ENCODE data around the gene CAPN9.

CAPN9 gene

GRCh38 chr1:230770317-230770716 is 23.1 kb downstream of the CAPN9 start:
- DNase-seq (ENCODE audit: low spot score) = no peak
- TF ChIP-seq, protein P1, sequence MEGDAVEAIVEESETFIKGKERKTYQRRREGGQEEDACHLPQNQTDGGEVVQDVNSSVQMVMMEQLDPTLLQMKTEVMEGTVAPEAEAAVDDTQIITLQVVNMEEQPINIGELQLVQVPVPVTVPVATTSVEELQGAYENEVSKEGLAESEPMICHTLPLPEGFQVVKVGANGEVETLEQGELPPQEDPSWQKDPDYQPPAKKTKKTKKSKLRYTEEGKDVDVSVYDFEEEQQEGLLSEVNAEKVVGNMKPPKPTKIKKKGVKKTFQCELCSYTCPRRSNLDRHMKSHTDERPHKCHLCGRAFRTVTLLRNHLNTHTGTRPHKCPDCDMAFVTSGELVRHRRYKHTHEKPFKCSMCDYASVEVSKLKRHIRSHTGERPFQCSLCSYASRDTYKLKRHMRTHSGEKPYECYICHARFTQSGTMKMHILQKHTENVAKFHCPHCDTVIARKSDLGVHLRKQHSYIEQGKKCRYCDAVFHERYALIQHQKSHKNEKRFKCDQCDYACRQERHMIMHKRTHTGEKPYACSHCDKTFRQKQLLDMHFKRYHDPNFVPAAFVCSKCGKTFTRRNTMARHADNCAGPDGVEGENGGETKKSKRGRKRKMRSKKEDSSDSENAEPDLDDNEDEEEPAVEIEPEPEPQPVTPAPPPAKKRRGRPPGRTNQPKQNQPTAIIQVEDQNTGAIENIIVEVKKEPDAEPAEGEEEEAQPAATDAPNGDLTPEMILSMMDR (IDR thresholded peaks at IDR 0.05; ENCODE audit: extremely low read depth, missing control alignments) = no peak

DNA sequence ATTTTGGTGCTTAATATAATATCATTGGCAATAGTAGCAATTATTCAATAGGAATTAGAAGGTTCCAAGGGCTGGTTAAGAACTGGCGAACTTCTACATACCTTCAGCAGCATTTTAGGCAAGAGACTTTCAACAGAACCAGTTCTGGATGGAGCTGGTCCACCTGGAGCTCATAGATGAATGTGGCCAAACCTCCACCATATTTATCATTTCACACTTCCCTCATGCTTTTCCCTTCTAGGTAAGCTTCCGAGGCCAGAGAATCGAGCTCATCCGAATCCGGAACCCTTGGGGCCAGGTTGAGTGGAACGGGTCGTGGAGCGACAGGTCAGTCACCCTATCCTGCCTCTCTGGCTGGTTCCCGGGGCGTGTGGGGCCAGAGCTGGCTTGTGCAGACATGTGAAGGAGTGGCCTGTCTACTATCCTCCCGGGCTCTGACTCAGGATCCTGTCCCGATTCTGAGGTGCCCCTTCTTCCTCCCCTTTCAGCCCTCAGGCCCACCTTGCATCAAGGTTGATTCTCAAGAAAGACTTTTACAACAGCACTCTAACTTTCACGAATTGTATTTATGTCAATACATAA is 24.7 kb downstream of the CAPN9 start:
- no peak for DNase-seq (ENCODE audit: low spot score)
- TF ChIP-seq, protein P1 (IDR thresholded peaks at IDR 0.05; ENCODE audit: extremely low read depth, missing control alignments) = no peak

DNA sequence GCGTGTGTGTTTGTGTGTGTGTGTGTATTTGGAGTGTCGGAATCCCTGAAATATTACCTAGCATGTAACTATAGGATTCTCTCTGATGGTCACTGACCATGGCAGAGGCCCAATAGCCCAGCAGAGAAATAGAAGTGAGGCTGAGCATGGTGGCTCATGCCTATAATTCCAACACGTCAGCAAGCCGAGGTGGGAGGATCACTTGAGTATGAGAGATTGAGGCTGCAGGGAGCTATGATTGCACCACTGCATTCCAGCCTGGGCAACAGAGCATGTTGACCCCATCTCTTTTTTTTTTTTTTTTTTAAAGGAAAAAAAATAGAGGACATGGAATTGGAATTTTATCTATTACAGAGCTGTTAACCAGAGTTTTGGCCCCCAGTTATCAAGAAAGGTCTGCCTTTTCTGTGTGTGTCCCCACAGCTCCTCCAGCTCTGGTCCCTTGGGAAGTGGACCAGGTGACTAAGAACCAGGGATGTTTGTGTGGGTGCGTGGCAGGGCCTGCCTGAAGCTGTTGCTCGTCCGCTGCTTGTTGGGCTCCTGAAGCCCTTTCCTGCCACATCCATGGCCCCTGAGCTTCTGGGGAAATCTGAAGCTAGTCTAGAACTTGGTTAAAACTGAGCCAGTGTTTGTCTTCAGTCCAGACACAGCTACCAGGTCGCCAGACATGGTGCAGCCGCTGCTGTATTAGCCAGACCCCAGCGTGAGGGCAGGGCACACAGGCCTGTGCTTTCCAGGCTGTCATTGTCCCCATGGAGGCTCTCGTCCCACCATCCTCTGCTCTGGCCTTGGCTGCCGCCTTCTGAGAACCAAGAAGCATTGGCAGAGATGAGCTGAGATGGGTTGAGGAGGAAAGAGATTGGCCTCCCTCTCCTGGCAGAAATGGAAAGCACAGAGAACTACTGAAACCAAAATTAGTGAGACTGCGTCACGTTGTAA is 25.5 kb downstream of the CAPN9 start:
- DNase-seq (ENCODE audit: low spot score) = no peak
- TF ChIP-seq, protein P1 (IDR thresholded peaks at IDR 0.05; ENCODE audit: extremely low read depth, missing control alignments) = no peak

DNA sequence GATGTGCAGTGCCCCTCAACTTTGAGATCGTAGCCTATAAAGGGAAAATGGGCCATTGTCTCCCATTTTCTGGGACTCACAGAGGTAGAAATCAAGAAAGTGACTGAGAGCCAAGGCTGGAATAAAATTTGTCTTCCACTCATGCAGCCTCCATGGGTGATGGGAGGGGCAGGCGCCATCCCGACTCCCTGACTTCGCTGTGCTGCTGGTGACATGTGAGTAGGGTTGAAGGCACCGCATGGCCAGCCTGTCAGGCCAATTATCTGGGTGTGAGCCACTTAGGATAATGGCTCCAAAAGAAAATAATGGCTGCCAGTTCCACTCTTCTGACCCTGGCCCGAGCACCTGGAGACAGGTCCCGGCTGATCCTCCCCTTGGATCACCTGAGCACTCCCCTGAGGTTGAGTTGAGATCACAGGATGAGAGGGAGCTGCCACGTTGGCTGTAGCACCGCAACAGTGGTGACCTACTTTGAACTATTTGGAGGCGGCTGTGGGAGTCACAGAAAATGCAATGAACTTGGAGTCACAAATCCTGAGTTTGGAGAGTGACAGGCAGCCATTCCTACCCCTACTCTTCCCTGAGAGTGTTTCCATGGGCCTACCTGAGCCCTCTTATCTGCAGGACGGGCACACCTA is 26.3 kb downstream of the CAPN9 start:
- TF ChIP-seq, protein P1 (IDR thresholded peaks at IDR 0.05; ENCODE audit: extremely low read depth, missing control alignments) = no peak
- no peak for DNase-seq (ENCODE audit: low spot score)

DNA sequence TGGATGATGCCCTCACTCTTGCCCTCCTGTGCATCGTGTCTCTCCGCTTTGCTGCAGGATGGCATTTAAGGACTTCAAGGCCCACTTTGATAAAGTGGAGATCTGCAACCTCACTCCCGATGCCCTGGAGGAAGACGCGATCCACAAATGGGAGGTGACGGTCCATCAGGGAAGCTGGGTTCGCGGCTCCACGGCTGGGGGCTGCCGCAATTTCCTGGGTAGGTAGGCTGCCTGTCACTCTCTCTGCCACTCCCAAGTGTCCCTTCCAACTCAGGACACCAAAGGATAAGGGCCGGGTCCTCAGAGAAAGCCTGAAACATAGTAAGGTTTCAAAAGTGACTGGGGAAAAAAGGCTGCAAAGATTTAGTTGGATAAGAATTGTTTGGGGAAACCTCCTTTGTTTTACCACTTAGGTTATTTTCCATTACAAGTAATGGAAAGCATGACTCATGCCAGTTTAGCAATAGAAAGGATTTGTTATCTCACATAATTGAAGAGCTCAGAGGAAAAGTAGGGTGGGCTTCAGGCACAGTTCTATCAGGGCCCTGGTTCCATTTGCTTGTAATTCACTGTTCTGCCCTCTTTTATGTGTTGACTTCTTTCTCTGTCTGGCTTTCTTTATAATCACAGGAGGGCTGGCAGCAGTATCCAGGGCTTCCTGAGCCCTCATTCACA is 31.9 kb downstream of the CAPN9 start:
- TF ChIP-seq, protein P1 (IDR thresholded peaks at IDR 0.05; ENCODE audit: extremely low read depth, missing control alignments) = no peak
- no peak for DNase-seq (ENCODE audit: low spot score)

DNA sequence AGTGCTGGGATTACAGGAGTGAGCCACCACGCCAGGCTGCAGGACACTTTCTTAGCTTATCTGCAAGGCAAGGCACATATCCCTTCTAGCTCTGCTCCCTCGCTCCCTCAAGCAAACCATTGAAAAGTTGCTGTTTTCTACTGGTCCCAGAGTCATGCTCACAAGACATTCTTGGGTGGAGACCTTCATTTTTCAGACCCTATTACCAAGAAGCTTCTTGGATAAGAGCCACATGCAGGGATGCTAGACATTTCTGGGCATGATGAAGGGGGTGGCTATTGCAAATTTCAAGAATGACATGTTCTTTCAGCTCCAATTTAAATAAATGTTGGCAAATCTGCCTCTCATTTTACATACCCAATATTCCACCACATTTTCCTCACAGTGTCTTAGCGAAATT is 33.9 kb downstream of the CAPN9 start:
- TF ChIP-seq, protein P1 (IDR thresholded peaks at IDR 0.05; ENCODE audit: extremely low read depth, missing control alignments) = no peak
- DNase-seq (ENCODE audit: low spot score) = no peak

Measured in GM20000 (cell line).